RWPE2 (cell line): Measurements from ENCODE around the gene APOBEC3F.

Experiments
- ATAC-seq: fragments of 200-7000 bp; cut with Tn5 transposase; 3 replicates; pipeline ENCODE4 v1.9.1; 2021; ENCODE audit warnings: low read depth
- DNase-seq: peaks from one replicate; pipeline ENCODE4 v3.0.0-alpha.2; 2020; ENCODE audit warnings: low spot score
- H3K27ac ChIP-seq: fragments of 450-650 bp; 2 replicates; pipeline ENCODE4 v1.5.1; 2017; ENCODE audit warnings: mild to moderate bottlenecking; ENCODE audit not compliant: poor library complexity, severe bottlenecking
- H3K27me3 ChIP-seq: fragments of 250-450 bp; sonication (Bioruptor Pico); 2 replicates; pipeline ENCODE4 v1.5.1; 2021; ENCODE audit warnings: mild to moderate bottlenecking, moderate library complexity; ENCODE audit not compliant: insufficient read depth, poor library complexity, severe bottlenecking
- H3K36me3 ChIP-seq: fragments of 250-450 bp; sonication (Bioruptor Pico); 2 replicates; pipeline ENCODE4 v1.5.1; 2020; ENCODE audit warnings: low read depth, mild to moderate bottlenecking, moderate library complexity
- H3K4me1 ChIP-seq: fragments of 250-450 bp; sonication (Bioruptor Pico); 2 replicates; pipeline ENCODE4 v1.5.1; 2021; ENCODE audit warnings: mild to moderate bottlenecking, moderate library complexity; ENCODE audit not compliant: insufficient read depth, poor library complexity, severe bottlenecking
- H3K4me3 ChIP-seq: fragments of 250-450 bp; sonication (Bioruptor Pico); 2 replicates; pipeline ENCODE4 v1.5.1; 2021; ENCODE audit warnings: mild to moderate bottlenecking, moderate library complexity; ENCODE audit not compliant: severe bottlenecking
- H3K9me3 ChIP-seq: fragments of 250-450 bp; sonication (Bioruptor Pico); 2 replicates; pipeline ENCODE4 v1.5.1; 2021; ENCODE audit warnings: mild to moderate bottlenecking, moderate library complexity; ENCODE audit not compliant: severe bottlenecking
- TF ChIP-seq, protein P1 (sequence below): fragments of 450-650 bp; IDR thresholded peaks from one replicate; pipeline ENCODE4 v1.5.1; 2017; ENCODE audit warnings: mild to moderate bottlenecking, moderate library complexity; ENCODE audit not compliant: poor library complexity, severe bottlenecking

APOBEC3F gene

GRCh38 chr22:39089928-39090327 lies 49.3 kb downstream of the APOBEC3F start:
- Histone ChIP-seq H3K4me3 (no peak overlapping the region), H3K27ac (peak overlapping the region; percentile 66), H3K4me1 (peaks cover 16% of the 10 kb centered on the region), H3K9me3 (no peaks in the 10 kb centered on the region), H3K27me3 (no peaks in the 10 kb centered on the region), H3K36me3 (no peaks in the 10 kb centered on the region)
- TF ChIP-seq, protein P1, sequence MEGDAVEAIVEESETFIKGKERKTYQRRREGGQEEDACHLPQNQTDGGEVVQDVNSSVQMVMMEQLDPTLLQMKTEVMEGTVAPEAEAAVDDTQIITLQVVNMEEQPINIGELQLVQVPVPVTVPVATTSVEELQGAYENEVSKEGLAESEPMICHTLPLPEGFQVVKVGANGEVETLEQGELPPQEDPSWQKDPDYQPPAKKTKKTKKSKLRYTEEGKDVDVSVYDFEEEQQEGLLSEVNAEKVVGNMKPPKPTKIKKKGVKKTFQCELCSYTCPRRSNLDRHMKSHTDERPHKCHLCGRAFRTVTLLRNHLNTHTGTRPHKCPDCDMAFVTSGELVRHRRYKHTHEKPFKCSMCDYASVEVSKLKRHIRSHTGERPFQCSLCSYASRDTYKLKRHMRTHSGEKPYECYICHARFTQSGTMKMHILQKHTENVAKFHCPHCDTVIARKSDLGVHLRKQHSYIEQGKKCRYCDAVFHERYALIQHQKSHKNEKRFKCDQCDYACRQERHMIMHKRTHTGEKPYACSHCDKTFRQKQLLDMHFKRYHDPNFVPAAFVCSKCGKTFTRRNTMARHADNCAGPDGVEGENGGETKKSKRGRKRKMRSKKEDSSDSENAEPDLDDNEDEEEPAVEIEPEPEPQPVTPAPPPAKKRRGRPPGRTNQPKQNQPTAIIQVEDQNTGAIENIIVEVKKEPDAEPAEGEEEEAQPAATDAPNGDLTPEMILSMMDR = no peak
- no peak for DNase-seq
- ATAC-seq = no peak

- DNase-seq (peak; percentile 90), ATAC-seq (peak; percentile 88)
- no peak overlapping the region for H3K4me3 ChIP-seq
- no peaks in the 10 kb centered on the region for H3K9me3 ChIP-seq
- TF ChIP-seq, protein P1 = no peak
- peak overlapping the region; percentile 66 for H3K27ac ChIP-seq
- H3K4me1 ChIP-seq = peaks cover 16% of the 10 kb centered on the region
- no peaks in the 10 kb centered on the region for H3K27me3 ChIP-seq
- no peaks in the 10 kb centered on the region for H3K36me3 ChIP-seq
These were observed 49.9 kb downstream of the APOBEC3F start for GRCh38 chr22:39090426-39091064.

DNA sequence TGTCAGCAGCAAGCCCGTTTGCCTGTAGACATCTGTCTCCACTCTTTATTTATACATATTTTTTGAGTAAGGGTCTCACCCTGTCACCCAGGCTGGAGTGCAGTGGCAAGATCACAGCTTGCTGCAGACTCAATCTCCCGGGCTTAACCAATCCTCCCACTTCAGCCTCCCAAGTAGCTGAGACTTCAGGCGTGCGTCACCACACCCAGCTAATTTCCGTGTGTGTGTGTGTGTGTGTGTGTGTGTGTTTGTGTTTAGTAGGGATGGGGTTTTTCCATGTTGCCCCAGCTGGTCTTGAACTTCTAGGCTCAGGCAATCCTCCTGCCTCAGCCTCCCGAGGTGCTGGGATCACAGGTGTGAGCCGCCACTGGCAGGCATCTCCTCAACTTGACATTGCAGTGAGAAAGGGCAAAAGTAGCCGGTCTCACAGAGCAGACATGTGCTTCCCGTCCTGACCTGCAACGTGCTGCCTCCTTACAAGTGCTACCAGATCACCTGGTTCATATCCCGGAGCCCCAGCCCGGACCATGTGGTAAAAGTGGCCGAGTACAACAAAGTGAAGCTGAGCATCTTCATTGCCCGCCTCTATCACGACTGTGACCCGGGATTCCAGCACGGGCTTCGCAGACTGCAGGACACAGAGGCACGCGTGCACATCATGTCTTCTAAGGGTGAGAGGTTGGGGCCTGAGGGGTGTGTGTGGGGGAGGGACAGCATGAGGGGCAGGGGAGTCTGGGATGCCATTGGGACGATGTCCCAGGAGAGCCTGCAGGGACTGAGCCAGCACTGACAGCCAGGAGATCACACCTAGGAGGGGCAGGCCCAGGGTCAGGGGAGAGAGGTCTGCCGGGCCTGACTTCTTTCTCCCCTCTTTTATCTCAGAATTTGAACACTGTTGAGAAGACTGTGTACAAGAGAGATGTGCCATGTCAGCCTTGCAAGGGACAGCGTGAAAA lies 50.7 kb downstream of the APOBEC3F start:
- Histone ChIP-seq H3K27ac (peak overlapping the region; percentile 66), H3K27me3 (no peaks in the 10 kb centered on the region), H3K36me3 (no peaks in the 10 kb centered on the region), H3K9me3 (no peaks in the 10 kb centered on the region), H3K4me1 (peaks cover 16% of the 10 kb centered on the region), H3K4me3 (no peak overlapping the region)
- DNase-seq = no peak
- TF ChIP-seq, protein P1 = no peak
- no peak for ATAC-seq

- H3K4me1 ChIP-seq = peaks cover 24% of the 10 kb centered on the region
- H3K9me3 ChIP-seq = no peaks in the 10 kb centered on the region
- DNase-seq (no peak), ATAC-seq (no peak)
- TF ChIP-seq, protein P1 = no peak
- no peaks in the 10 kb centered on the region for H3K27me3 ChIP-seq
- no peaks in the 10 kb centered on the region for H3K36me3 ChIP-seq
- no peak overlapping the region for H3K4me3 ChIP-seq
- no peak overlapping the region for H3K27ac ChIP-seq
These were observed 51.6 kb downstream of the APOBEC3F start for GRCh38 chr22:39092111-39092862.
